Endothelial cell of umbilical vein (primary cell): Measurements from ENCODE around the gene IL1R2. TPM values are rescaled to one million over a fixed set of nuclear protein-coding genes. Genes with fewer than 3 reads are reported as not detected.

Source experiments
- BruUV-seq: library from RNA; stranded (reverse); fragments of 400-500 nt; replicated peaks from 2 replicates; lab custom pipeline; 2021; lab: Mats Ljungman, UMichigan
- CTCF ChIA-PET: fragments of 300-600, 350-600 bp; sonication (Branson Sonifier 250); formaldehyde crosslinking; loops from one replicate; lab custom pipeline; 2021; ENCODE audit warnings: antibody characterized with exemption, inconsistent platforms; lab: Charles Lee
- POLR2A ChIA-PET: fragments of 300-600, 350-600 bp; sonication (Branson Sonifier 250); formaldehyde crosslinking; loops from one replicate; lab custom pipeline; 2021; ENCODE audit warnings: antibody characterized with exemption, inconsistent platforms; lab: Charles Lee
- DNase-seq: peaks from one replicate; pipeline ENCODE4 v3.0.0-alpha.2; 2011; ENCODE audit warnings: low read depth, low spot score
- FAIRE-seq: peaks from 2 replicates; lab custom pipeline; 2011; peaks lifted over from hg19 to GRCh38; lab: Jason Lieb, UNC
- H2AFZ ChIP-seq: 2 replicates; pipeline ENCODE4 v1.6.0; 2012; ENCODE audit warnings: low read depth, low read length, control low read depth, inconsistent platforms
- H3K27ac ChIP-seq: 2 replicates; pipeline ENCODE4 v1.5.1; 2011; ENCODE audit warnings: low read depth, mild to moderate bottlenecking, control low read depth, low read length, moderate library complexity; ENCODE audit not compliant: insufficient read depth
- H3K27me3 ChIP-seq, 2 experiments: 2 replicates each; pipeline versions ENCODE4 v1.6.0 to v1.6.1; 2011; ENCODE audit warnings: low read length in 2 of 2, mixed read lengths in 1 of 2; ENCODE audit not compliant: control insufficient read depth in 2 of 2, insufficient read depth in 2 of 2
- H3K36me3 ChIP-seq, 2 experiments: 2 replicates in 1 of 2; 3 replicates in 1 of 2; pipeline ENCODE4 v1.5.1; 2011; ENCODE audit warnings: low read length in 2 of 2, mild to moderate bottlenecking in 1 of 2, moderate library complexity in 1 of 2; ENCODE audit not compliant: control insufficient read depth in 2 of 2, insufficient read depth in 2 of 2; ENCODE audit errors: extremely low read depth in 1 of 2
- H3K4me1 ChIP-seq: 3 replicates; pipeline ENCODE4 v1.5.1; 2011; ENCODE audit warnings: mild to moderate bottlenecking, low read length; ENCODE audit not compliant: control insufficient read depth, insufficient read depth; ENCODE audit errors: extremely low read depth
- H3K4me2 ChIP-seq: 2 replicates; pipeline ENCODE4 v1.6.1; 2011; ENCODE audit warnings: low read length, control low read depth, mixed read lengths; ENCODE audit not compliant: insufficient read depth
- H3K4me3 ChIP-seq, 3 experiments: fragments of 200-600 bp in 1 of 3; sonication (generic), shearing (Covaris generic) in 1 of 3; replicated peaks in 1 of 3; 2 replicates each; pipeline ENCODE4 v1.5.1; 2011 to 2016; ENCODE audit warnings: control low read depth in 3 of 3, low read length in 3 of 3, mild to moderate bottlenecking in 2 of 3, inconsistent platforms in 1 of 3, low read depth in 1 of 3, moderate library complexity in 1 of 3; ENCODE audit not compliant: insufficient read depth in 1 of 3
- H3K79me2 ChIP-seq: 2 replicates; pipeline ENCODE4 v1.6.0; 2012; ENCODE audit warnings: low read length, inconsistent platforms; ENCODE audit not compliant: control insufficient read depth, insufficient read depth
- H3K9ac ChIP-seq: replicated peaks from 2 replicates; pipeline ENCODE3; 2011; ENCODE audit warnings: low read length, control low read depth; ENCODE audit not compliant: insufficient read depth; ENCODE audit errors: extremely low read depth
- H3K9me1 ChIP-seq: replicated peaks from 3 replicates; pipeline ENCODE4 v1.6.0; 2011; ENCODE audit warnings: mild to moderate bottlenecking, low read length; ENCODE audit not compliant: control insufficient read depth, insufficient read depth; ENCODE audit errors: extremely low read depth
- H3K9me3 ChIP-seq: replicated peaks from 2 replicates; pipeline ENCODE4 v1.5.1; 2012; ENCODE audit warnings: low read length, inconsistent platforms; ENCODE audit not compliant: control insufficient read depth, insufficient read depth
- H4K20me1 ChIP-seq: replicated peaks from 2 replicates; pipeline ENCODE3; 2011; ENCODE audit warnings: mild to moderate bottlenecking, low read length; ENCODE audit not compliant: control insufficient read depth, insufficient read depth; ENCODE audit errors: extremely low read depth
- EZH2 ChIP-seq: IDR thresholded peaks from 2 replicates; pipeline ENCODE4 v1.6.1; 2012; ENCODE audit warnings: borderline replicate concordance, low read depth, mild to moderate bottlenecking, moderate library complexity, low read length, inconsistent platforms; ENCODE audit not compliant: severe bottlenecking
- FOS ChIP-seq: IDR thresholded peaks from 2 replicates; pipeline ENCODE4 v1.6.1; 2011; ENCODE audit warnings: mild to moderate bottlenecking, low read length, moderate library complexity, borderline replicate concordance; ENCODE audit not compliant: insufficient read depth
- GATA2 ChIP-seq: IDR thresholded peaks from 2 replicates; pipeline ENCODE4 v1.7.0; 2011; ENCODE audit warnings: low read depth, mild to moderate bottlenecking, moderate library complexity, mixed read lengths, low read length; ENCODE audit not compliant: insufficient read length, insufficient read depth
- JUN ChIP-seq: IDR thresholded peaks from 2 replicates; pipeline ENCODE4 v1.6.1; 2011; ENCODE audit warnings: borderline replicate concordance, low read depth; ENCODE audit not compliant: insufficient read length, insufficient read depth
- MYC ChIP-seq: IDR thresholded peaks from one replicate; pipeline ENCODE4 v1.6.1; 2011; ENCODE audit warnings: mild to moderate bottlenecking, low read depth, low read length
- POLR2A ChIP-seq: IDR thresholded peaks from 2 replicates; pipeline ENCODE4 v1.6.1; 2012; ENCODE audit warnings: low read depth, mild to moderate bottlenecking, control low read depth, low read length
- POLR2AphosphoS5 ChIP-seq: IDR thresholded peaks from 2 replicates; pipeline ENCODE4 v1.6.1; 2012; ENCODE audit warnings: low read depth, mild to moderate bottlenecking, control low read depth, low read length, moderate library complexity; ENCODE audit not compliant: insufficient read depth
- dilution Hi-C: fragments of 300-500 bp; cut with MboI; formaldehyde crosslinking; loops from one replicate; pipeline ENCODE4 v1.15.0; 2019; ENCODE audit warnings: low sequenced_read_pairs; ENCODE audit not compliant: extremely low pct_ligation_motif_present
- intact Hi-C: fragments of 100-400 bp; cut with micrococcal nuclease; formaldehyde crosslinking; loops from one replicate; pipeline ENCODE4 v1.10.0; 2022
- polyA plus RNA-seq, 4 experiments: library from polyadenylated mRNA; depleted of rRNA in 3 of 4; stranded (reverse) in 3 of 4; unstranded in 1 of 4; fragments of >200 nt; gene quantifications; 2 replicates each; pipeline versions ENCODE4 v1.2.1 to v1.2.3, GENCODE V29; 2011 to 2012; ENCODE audit warnings: missing spikeins in 1 of 4
- total RNA-seq: library from RNA; stranded (reverse); gene quantifications from 2 replicates; pipeline ENCODE4 v1.2.3, GENCODE V29; 2021
- TF ChIP-seq, protein P1 (sequence below), 2 donors: IDR thresholded peaks; 1 replicate in 1 of 2; 2 replicates in 1 of 2; pipeline ENCODE4 v1.5.1; 2011; ENCODE audit warnings: low read length in 2 of 2, mild to moderate bottlenecking in 2 of 2, moderate library complexity in 2 of 2, control low read depth in 1 of 2, inconsistent platforms in 1 of 2, low read depth in 1 of 2; ENCODE audit not compliant: insufficient read depth in 1 of 2; ENCODE audit errors: extremely low read depth in 1 of 2
- TF ChIP-seq, protein P2 (sequence below): IDR thresholded peaks from 2 replicates; pipeline ENCODE4 v1.6.1; 2011; ENCODE audit not compliant: insufficient read depth, insufficient read length

IL1R2 gene
- total and polyA plus RNA-seq, 2 donors (not counting 3 experiments of a cell fraction or from before 2014, with no cell fraction given): not detected

DNA sequence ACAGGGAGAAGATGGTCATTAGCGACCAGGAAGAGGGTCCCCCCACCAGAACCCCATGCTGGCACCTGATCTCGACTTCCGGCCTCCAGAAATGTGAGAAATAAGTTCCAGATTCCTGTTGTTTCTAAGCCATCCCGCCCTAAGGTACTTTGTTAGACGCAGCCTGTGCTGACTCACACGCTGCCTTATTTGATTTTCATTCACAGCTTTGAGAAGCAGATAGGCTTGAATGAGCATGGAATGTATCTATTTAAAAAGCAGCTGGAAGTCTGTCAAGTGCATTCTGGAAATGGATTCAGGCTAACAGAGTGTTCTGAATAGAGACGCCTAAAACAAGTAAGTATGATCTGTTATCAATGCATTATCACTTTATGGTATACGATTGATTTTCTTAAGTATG, 8.3 kb upstream of the IL1R2 start:
- POLR2A ChIA-PET: no interaction called here
- H2AFZ ChIP-seq: no peak overlapping the region
- CTCF ChIA-PET: interaction anchor here (0.6 to 1.4 kb wide), 3 partner anchors 100 to 641 kb away, joined by 3 to 5 read pairs (median 5); no protein-coding TSS in a partner anchor

More for the DNA sequence above, 8.3 kb upstream of the IL1R2 start:
- H3K9me1 ChIP-seq: no peaks in the 10 kb centered on the region
- peaks cover 1 to 2% of the 10 kb centered on the region in 2 experiments for H3K27me3 ChIP-seq
- no TSS peak for BruUV-seq
- FAIRE-seq (no peak), DNase-seq (no peak)
- no peaks in the 10 kb centered on the region for H3K9me3 ChIP-seq
- no peaks in the 10 kb centered on the region for H3K4me1 ChIP-seq
- H3K4me2 ChIP-seq: no peak overlapping the region
- dilution Hi-C loops: no loop called here
- H3K4me3 ChIP-seq: no peak overlapping the region
- no peaks in the 10 kb centered on the region for H3K79me2 ChIP-seq
- H3K27ac ChIP-seq: no peak overlapping the region
- intact Hi-C loops: loop anchor here (10.0 kb wide), 1 partner anchor 739 kb away; no protein-coding TSS in a partner anchor
- H3K9ac ChIP-seq: no peak overlapping the region
- no peaks in the 10 kb centered on the region for H3K36me3 ChIP-seq
- TF ChIP-seq EZH2 (no peak), POLR2AphosphoS5 (no peak), MYC (no peak), GATA2 (no peak), JUN (no peak), POLR2A (no peak), FOS (no peak)
- TF ChIP-seq, protein P1, sequence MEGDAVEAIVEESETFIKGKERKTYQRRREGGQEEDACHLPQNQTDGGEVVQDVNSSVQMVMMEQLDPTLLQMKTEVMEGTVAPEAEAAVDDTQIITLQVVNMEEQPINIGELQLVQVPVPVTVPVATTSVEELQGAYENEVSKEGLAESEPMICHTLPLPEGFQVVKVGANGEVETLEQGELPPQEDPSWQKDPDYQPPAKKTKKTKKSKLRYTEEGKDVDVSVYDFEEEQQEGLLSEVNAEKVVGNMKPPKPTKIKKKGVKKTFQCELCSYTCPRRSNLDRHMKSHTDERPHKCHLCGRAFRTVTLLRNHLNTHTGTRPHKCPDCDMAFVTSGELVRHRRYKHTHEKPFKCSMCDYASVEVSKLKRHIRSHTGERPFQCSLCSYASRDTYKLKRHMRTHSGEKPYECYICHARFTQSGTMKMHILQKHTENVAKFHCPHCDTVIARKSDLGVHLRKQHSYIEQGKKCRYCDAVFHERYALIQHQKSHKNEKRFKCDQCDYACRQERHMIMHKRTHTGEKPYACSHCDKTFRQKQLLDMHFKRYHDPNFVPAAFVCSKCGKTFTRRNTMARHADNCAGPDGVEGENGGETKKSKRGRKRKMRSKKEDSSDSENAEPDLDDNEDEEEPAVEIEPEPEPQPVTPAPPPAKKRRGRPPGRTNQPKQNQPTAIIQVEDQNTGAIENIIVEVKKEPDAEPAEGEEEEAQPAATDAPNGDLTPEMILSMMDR (IDR thresholded peaks at IDR 0.05; ENCODE audit: extremely low read depth in 1 of 2, insufficient read depth in 1 of 2, low read depth in 1 of 2, low read length in 2 of 2): no peak
- TF ChIP-seq, protein P2, sequence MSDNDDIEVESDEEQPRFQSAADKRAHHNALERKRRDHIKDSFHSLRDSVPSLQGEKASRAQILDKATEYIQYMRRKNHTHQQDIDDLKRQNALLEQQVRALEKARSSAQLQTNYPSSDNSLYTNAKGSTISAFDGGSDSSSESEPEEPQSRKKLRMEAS: no peak
- no peaks in the 10 kb centered on the region for H4K20me1 ChIP-seq
